Subcutaneous adipose tissue (tissue), 4 donors: ENCODE measurements around the gene SMCO2. TPM values are rescaled to one million over a fixed set of nuclear protein-coding genes. Genes with fewer than 3 reads are reported as not detected.

Experiments
- CTCF ChIP-seq: fragments of 450-650 bp; IDR thresholded peaks from one replicate; pipeline ENCODE4 v1.5.1; 2016; ENCODE audit warnings: low read depth, mild to moderate bottlenecking, control low read depth, antibody characterized with exemption, moderate library complexity
- total RNA-seq, 4 donors: library from RNA; depleted of rRNA; stranded (reverse); fragments of >200 nt; gene quantifications; one replicate each; pipeline ENCODE4 v1.1.0, GENCODE V29; 2016

Gene SMCO2
- total RNA-seq, 4 donors from 2014 or later = 0.34 TPM; not detected in 3

GRCh38 chr12:27464220-27464554 is 17.7 kb downstream of the SMCO2 start:
- no peak for TF ChIP-seq CTCF

GRCh38 chr12:27467641-27468040 is 21.1 kb downstream of the SMCO2 start:
- no peak for TF ChIP-seq CTCF

- TF ChIP-seq CTCF = no peak
These were observed 21.7 kb downstream of the SMCO2 start for GRCh38 chr12:27468241-27468640.

- no peak for TF ChIP-seq CTCF
These were observed 22.7 kb downstream of the SMCO2 start for GRCh38 chr12:27469176-27469736.

- no peak for TF ChIP-seq CTCF
These were observed 26.1 kb downstream of the SMCO2 start for GRCh38 chr12:27472604-27473003.

- no peak for TF ChIP-seq CTCF
These were observed 27.8 kb downstream of the SMCO2 start for GRCh38 chr12:27474344-27474743.

- TF ChIP-seq CTCF = no peak
These were observed 30.5 kb downstream of the SMCO2 start for GRCh38 chr12:27477049-27477448.
